HepG2 (cell line): ENCODE results near the gene DENND4B. TPM values are rescaled to one million over a fixed set of nuclear protein-coding genes. Genes with fewer than 3 reads are reported as not detected.

Experiments
- ARID5B ChIP-seq: IDR thresholded peaks from 2 replicates; pipeline ENCODE4 v1.4.0; 2020; ENCODE audit warnings: mild to moderate bottlenecking, missing genetic modification reagents
- FOXA3 ChIP-seq: IDR thresholded peaks from 2 replicates; pipeline ENCODE4 v1.6.1; 2016; ENCODE audit warnings: missing genetic modification reagents, missing compliant biosample characterization
- GABPA ChIP-seq, 2 experiments: IDR thresholded peaks; 2 replicates each; pipeline ENCODE4 v1.6.1; 2011 to 2016; ENCODE audit warnings: low read depth in 2 of 2, low read length in 1 of 2, missing biosample characterization in 1 of 2, missing genetic modification characterization in 1 of 2
- NCOR1 ChIP-seq: fragments of 200-600 bp; sonication (generic); IDR thresholded peaks from 2 replicates; pipeline ENCODE4 v1.7.0; 2017; ENCODE audit warnings: antibody characterized with exemption, low read length, borderline replicate concordance
- NR2F1 ChIP-seq, 2 experiments: fragments of 450-650 bp in 1 of 2; formaldehyde crosslinking in 1 of 2; IDR thresholded peaks; 2 replicates each; pipeline versions ENCODE4 v1.5.0 to v1.6.1; 2016 to 2020; ENCODE audit warnings: mild to moderate bottlenecking in 1 of 2, missing compliant biosample characterization in 1 of 2, missing genetic modification reagents in 1 of 2, moderate library complexity in 1 of 2
- PRDM4 ChIP-seq: sonication (generic); formaldehyde crosslinking; IDR thresholded peaks from 2 replicates; pipeline ENCODE4 v1.9.0; 2021; ENCODE audit warnings: missing genetic modification reagents, borderline replicate concordance
- RFXANK ChIP-seq: IDR thresholded peaks from 2 replicates; pipeline ENCODE4 v1.6.1; 2016
- TAF15 ChIP-seq: fragments of 200-400 bp; formaldehyde crosslinking; IDR thresholded peaks from one replicate; pipeline ENCODE4 v1.6.1; 2018; ENCODE audit warnings: mild to moderate bottlenecking, low read depth, low read length; ENCODE audit not compliant: poor library complexity, severe bottlenecking
- ZNF224 ChIP-seq: sonication (generic); formaldehyde crosslinking; IDR thresholded peaks from 2 replicates; pipeline ENCODE4 v1.5.0; 2020; ENCODE audit warnings: mild to moderate bottlenecking, missing genetic modification reagents
- ZNF543 ChIP-seq: sonication (generic); formaldehyde crosslinking; IDR thresholded peaks from 2 replicates; pipeline ENCODE4 v1.4.0; 2020; ENCODE audit warnings: mild to moderate bottlenecking, missing genetic modification reagents
- ZSCAN25 ChIP-seq: sonication (generic); formaldehyde crosslinking; IDR thresholded peaks from 2 replicates; pipeline ENCODE4 v1.8.0; 2022; ENCODE audit warnings: mild to moderate bottlenecking, missing genetic modification reagents
- polyA plus RNA-seq, 8 experiments: library from polyadenylated mRNA; depleted of rRNA in 3 of 8; stranded (reverse) in 7 of 8; unstranded in 1 of 8; fragments of >200 nt; fragmentation: Illumina TruSeq in 4 of 8; extraction: Trizol in 4 of 8; gene quantifications; 2 replicates each; pipeline versions ENCODE4 v1.2.1 to v1.2.3, GENCODE V29; 2011 to 2016; ENCODE audit warnings: low read depth in 4 of 8, missing spikeins in 1 of 8, mixed read lengths in 1 of 8; ENCODE audit not compliant: insufficient read depth in 1 of 8
- total RNA-seq, 5 experiments: library from RNA; depleted of rRNA; stranded (reverse); fragments of >200 nt; fragmentation: Illumina TruSeq; extraction: Trizol; gene quantifications; 2 replicates each; pipeline ENCODE4 v1.2.3, GENCODE V29; 2016; ENCODE audit warnings: low read depth in 1 of 5
- TF ChIP-seq, protein P1 (sequence below): IDR thresholded peaks from 2 replicates; pipeline ENCODE4 v1.6.1; 2016; ENCODE audit warnings: low read depth, missing genetic modification reagents, missing compliant biosample characterization
- TF ChIP-seq, protein P2 (sequence below): sonication (generic); formaldehyde crosslinking; IDR thresholded peaks from 2 replicates; pipeline ENCODE4 v1.9.0; 2022; ENCODE audit warnings: low read depth, missing genetic modification reagents

The DENND4B gene
- total and polyA plus RNA-seq, 2 of the 13 experiments (the other 11 are each of a cell fraction or from before 2014, with no cell fraction given), result 15.1 to 20.3 TPM

- TF ChIP-seq, protein P1, sequence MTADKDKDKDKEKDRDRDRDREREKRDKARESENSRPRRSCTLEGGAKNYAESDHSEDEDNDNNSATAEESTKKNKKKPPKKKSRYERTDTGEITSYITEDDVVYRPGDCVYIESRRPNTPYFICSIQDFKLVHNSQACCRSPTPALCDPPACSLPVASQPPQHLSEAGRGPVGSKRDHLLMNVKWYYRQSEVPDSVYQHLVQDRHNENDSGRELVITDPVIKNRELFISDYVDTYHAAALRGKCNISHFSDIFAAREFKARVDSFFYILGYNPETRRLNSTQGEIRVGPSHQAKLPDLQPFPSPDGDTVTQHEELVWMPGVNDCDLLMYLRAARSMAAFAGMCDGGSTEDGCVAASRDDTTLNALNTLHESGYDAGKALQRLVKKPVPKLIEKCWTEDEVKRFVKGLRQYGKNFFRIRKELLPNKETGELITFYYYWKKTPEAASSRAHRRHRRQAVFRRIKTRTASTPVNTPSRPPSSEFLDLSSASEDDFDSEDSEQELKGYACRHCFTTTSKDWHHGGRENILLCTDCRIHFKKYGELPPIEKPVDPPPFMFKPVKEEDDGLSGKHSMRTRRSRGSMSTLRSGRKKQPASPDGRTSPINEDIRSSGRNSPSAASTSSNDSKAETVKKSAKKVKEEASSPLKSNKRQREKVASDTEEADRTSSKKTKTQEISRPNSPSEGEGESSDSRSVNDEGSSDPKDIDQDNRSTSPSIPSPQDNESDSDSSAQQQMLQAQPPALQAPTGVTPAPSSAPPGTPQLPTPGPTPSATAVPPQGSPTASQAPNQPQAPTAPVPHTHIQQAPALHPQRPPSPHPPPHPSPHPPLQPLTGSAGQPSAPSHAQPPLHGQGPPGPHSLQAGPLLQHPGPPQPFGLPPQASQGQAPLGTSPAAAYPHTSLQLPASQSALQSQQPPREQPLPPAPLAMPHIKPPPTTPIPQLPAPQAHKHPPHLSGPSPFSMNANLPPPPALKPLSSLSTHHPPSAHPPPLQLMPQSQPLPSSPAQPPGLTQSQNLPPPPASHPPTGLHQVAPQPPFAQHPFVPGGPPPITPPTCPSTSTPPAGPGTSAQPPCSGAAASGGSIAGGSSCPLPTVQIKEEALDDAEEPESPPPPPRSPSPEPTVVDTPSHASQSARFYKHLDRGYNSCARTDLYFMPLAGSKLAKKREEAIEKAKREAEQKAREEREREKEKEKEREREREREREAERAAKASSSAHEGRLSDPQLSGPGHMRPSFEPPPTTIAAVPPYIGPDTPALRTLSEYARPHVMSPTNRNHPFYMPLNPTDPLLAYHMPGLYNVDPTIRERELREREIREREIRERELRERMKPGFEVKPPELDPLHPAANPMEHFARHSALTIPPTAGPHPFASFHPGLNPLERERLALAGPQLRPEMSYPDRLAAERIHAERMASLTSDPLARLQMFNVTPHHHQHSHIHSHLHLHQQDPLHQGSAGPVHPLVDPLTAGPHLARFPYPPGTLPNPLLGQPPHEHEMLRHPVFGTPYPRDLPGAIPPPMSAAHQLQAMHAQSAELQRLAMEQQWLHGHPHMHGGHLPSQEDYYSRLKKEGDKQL (CRISPR knock-in tag), result no peak
- TF ChIP-seq ZSCAN25 (no peak), PRDM4 (CRISPR knock-in tag) (no peak), NCOR1 (no peak), ZNF224 (CRISPR knock-in tag) (0 out of 2 replicates have a peak, but pooled peaks have one; percentile 69), ZNF543 (CRISPR knock-in tag) (0 out of 2 replicates have a peak, but pooled peaks have one; percentile 46), GABPA (IDR thresholded peaks at IDR 0.05; ENCODE audit: low read depth, low read length) (no peak), GABPA (CRISPR knock-in tag; IDR thresholded peaks at IDR 0.05; ENCODE audit: low read depth) (peak; percentile 67), ARID5B (CRISPR knock-in tag) (0 out of 2 replicates have a peak, but pooled peaks have one; percentile 17), FOXA3 (CRISPR knock-in tag) (no peak; the same call in 1 of the 2 replicates), NR2F1 (CRISPR knock-in tag; IDR thresholded peaks at IDR 0.05) (no peak; a peak in 1 of 4 replicates), TAF15 (no peak), RFXANK (CRISPR knock-in tag) (no peak)
- TF ChIP-seq, protein P2, sequence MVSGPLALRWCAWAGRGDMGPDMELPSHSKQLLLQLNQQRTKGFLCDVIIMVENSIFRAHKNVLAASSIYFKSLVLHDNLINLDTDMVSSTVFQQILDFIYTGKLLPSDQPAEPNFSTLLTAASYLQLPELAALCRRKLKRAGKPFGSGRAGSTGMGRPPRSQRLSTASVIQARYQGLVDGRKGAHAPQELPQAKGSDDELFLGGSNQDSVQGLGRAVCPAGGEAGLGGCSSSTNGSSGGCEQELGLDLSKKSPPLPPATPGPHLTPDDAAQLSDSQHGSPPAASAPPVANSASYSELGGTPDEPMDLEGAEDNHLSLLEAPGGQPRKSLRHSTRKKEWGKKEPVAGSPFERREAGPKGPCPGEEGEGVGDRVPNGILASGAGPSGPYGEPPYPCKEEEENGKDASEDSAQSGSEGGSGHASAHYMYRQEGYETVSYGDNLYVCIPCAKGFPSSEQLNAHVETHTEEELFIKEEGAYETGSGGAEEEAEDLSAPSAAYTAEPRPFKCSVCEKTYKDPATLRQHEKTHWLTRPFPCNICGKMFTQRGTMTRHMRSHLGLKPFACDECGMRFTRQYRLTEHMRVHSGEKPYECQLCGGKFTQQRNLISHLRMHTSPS (CRISPR knock-in tag), result no peak
Measured at GRCh38 chr1:153922972-153923925, 23.3 kb downstream of the DENND4B start, which contains the start of gene GATAD2B (continued).
